HCT116 (cell line): ENCODE data around the gene THG1L.

Source experiments
- CTCF ChIP-seq, 3 experiments: fragments of 200-600 bp in 1 of 3; sonication (generic) in 1 of 3; IDR thresholded peaks in 2 of 3; conservative IDR thresholded peaks in 1 of 3; 2 replicates each; pipeline ENCODE4 v1.5.1; 2012 to 2017; ENCODE audit warnings: low read depth in 2 of 3, low read length in 2 of 3, antibody characterized with exemption in 1 of 3, borderline replicate concordance in 1 of 3, control low read depth in 1 of 3, mild to moderate bottlenecking in 1 of 3, mixed read lengths in 1 of 3, mixed run types in 1 of 3, moderate library complexity in 1 of 3; ENCODE audit not compliant: insufficient read depth in 1 of 3
- ELF1 ChIP-seq: IDR thresholded peaks from 2 replicates; pipeline ENCODE4 v1.6.1; 2012; ENCODE audit warnings: low read depth, borderline replicate concordance
- EZH2 ChIP-seq: fragments of 200-600 bp; sonication (generic); IDR thresholded peaks from 2 replicates; pipeline ENCODE4 v1.6.1; 2017; ENCODE audit warnings: antibody characterized with exemption, mixed run types
- EZH2phosphoT487 ChIP-seq: fragments of 200-600 bp; IDR thresholded peaks from 2 replicates; pipeline ENCODE4 v1.6.1; 2018; ENCODE audit warnings: antibody characterized with exemption, borderline replicate concordance
- FOSL1 ChIP-seq: IDR thresholded peaks from 2 replicates; pipeline ENCODE4 v1.6.1; 2012; ENCODE audit warnings: low read depth
- JUND ChIP-seq: IDR thresholded peaks from 2 replicates; pipeline ENCODE4 v1.6.1; 2012
- POLR2A ChIP-seq: IDR thresholded peaks from 2 replicates; pipeline ENCODE4 v1.7.0; 2011; ENCODE audit warnings: borderline replicate concordance; ENCODE audit not compliant: insufficient read depth, insufficient read length; ENCODE audit errors: extremely low read depth
- YY1 ChIP-seq: IDR thresholded peaks from 2 replicates; pipeline ENCODE4 v1.6.1; 2011; ENCODE audit warnings: low read length, low read depth, moderate library complexity, mild to moderate bottlenecking; ENCODE audit not compliant: insufficient replicate concordance; ENCODE audit errors: extremely low read depth
- TF ChIP-seq, protein P1 (sequence below): IDR thresholded peaks from 2 replicates; pipeline ENCODE4 v1.6.1; 2012; ENCODE audit warnings: low read depth

GRCh38 chr5:157743163-157744050, 12.2 kb downstream of the THG1L start, which contains the start of gene LSM11:
- TF ChIP-seq POLR2A (no peak), CTCF (IDR thresholded peaks at IDR 0.05 in 2 of 3, conservative IDR thresholded peaks at IDR 0.05 in 1 of 3; ENCODE audit: borderline replicate concordance in 1 of 3, insufficient read depth in 1 of 3, low read depth in 2 of 3, low read length in 2 of 3) (peak; percentile 95 to 100 (median 99)), YY1 (peak; percentile 92), EZH2phosphoT487 (no peak), FOSL1 (no peak), EZH2 (no peak), JUND (no peak), ELF1 (no peak)
- TF ChIP-seq, protein P1, sequence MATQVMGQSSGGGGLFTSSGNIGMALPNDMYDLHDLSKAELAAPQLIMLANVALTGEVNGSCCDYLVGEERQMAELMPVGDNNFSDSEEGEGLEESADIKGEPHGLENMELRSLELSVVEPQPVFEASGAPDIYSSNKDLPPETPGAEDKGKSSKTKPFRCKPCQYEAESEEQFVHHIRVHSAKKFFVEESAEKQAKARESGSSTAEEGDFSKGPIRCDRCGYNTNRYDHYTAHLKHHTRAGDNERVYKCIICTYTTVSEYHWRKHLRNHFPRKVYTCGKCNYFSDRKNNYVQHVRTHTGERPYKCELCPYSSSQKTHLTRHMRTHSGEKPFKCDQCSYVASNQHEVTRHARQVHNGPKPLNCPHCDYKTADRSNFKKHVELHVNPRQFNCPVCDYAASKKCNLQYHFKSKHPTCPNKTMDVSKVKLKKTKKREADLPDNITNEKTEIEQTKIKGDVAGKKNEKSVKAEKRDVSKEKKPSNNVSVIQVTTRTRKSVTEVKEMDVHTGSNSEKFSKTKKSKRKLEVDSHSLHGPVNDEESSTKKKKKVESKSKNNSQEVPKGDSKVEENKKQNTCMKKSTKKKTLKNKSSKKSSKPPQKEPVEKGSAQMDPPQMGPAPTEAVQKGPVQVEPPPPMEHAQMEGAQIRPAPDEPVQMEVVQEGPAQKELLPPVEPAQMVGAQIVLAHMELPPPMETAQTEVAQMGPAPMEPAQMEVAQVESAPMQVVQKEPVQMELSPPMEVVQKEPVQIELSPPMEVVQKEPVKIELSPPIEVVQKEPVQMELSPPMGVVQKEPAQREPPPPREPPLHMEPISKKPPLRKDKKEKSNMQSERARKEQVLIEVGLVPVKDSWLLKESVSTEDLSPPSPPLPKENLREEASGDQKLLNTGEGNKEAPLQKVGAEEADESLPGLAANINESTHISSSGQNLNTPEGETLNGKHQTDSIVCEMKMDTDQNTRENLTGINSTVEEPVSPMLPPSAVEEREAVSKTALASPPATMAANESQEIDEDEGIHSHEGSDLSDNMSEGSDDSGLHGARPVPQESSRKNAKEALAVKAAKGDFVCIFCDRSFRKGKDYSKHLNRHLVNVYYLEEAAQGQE: no peak
